NCI-H2196 treated with DMSO at 0.1 percent for 48 hours (cell line): ENCODE results near the gene FER1L5.

Experiments used
- DNase-seq: peaks from one replicate; lab custom pipeline; 2025; ENCODE audit not compliant: unreplicated experiment; lab: John Stamatoyannopoulos, UW

Gene FER1L5

GRCh38 chr2:96694816-96695455 is 52.4 kb downstream of the FER1L5 start:
- no peak for DNase-seq

- no peak for DNase-seq
Measured at GRCh38 chr2:96695602-96696001, 53.0 kb downstream of the FER1L5 start.

DNA sequence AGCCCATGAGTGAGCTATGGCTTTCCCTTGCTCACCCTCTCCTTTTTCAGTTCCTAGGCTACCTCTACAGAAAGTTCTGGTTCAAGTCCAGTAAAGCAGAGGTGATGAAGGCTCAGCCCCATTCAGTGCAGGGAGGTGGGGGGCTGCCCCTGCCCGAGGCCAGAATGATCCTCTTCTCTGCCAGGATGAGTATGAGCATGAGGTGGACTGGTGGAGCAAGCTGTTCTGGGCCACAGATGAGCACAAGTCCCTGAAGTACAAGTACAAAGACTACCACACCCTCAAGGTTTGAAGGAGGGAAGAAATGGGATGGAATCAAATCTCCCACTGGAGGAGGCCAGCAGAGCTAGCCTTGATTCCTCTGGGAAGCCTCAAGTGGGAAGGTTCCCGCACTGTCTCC is 54.9 kb downstream of the FER1L5 start:
- DNase-seq: no peak

GRCh38 chr2:96698221-96698861 is 55.8 kb downstream of the FER1L5 start:
- DNase-seq: no peak

DNA sequence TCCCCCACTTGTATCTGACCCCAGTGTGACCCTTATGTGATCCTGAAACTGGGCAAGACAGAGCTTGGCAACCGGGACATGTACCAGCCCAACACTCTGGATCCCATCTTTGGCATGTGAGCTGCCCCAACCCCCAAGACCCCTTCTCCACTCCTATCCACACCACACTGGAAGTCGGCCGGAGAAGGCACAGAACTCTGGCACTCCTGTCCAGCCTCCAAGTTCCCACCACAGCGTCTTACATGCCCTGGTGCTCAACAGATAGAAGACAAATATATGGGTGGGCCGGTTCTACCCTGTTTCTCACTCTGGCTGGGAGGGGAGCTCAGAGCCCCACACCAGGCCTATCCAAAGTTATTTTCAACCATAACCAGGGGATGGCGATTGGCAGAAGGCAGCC is 56.5 kb downstream of the FER1L5 start:
- no peak for DNase-seq

- no peak for DNase-seq
Measured at GRCh38 chr2:96699621-96700020, 57.1 kb downstream of the FER1L5 start.

- no peak for DNase-seq
Measured at GRCh38 chr2:96700086-96700485, 57.5 kb downstream of the FER1L5 start.

GRCh38 chr2:96701636-96702035 is 59.1 kb downstream of the FER1L5 start:
- DNase-seq: no peak

DNA sequence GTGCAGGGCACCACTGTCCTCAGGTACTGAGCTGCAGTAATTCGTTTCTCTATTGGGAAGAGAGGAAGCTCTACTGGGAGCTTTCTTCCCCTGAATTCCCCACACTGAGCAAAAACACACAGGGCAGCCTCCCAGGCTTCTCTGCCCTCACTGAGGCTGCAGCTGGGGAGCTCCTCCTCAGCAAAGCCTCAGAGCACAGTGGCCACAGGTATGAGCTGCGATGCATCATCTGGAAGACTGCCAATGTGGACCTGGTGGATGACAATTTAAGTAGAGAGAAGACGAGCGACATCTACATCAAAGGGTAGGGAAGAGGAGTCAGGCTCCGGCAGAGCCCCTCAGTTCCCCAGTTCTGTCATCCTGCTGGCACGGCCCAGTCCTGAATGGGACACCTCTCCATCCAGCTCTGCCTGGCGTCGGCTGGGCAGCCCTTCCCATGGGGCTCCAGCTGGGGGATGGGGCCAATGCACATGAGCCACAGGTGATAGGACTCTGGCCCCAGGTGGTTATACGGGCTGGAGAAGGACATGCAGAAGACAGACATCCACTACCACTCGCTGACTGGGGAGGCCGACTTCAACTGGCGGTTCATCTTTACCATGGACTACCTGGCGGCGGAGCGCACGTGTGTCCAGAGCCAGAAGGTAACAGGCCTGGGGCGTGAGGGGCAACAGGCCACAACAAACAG is 59.7 kb downstream of the FER1L5 start:
- DNase-seq: no peak

GRCh38 chr2:96703021-96703751 is 60.6 kb downstream of the FER1L5 start:
- DNase-seq: no peak

- DNase-seq: no peak
Measured at GRCh38 chr2:96710985-96711384, 68.4 kb downstream of the FER1L5 start.

- DNase-seq: peak; percentile 6
Measured at GRCh38 chr2:96715658-96716057, 73.1 kb downstream of the FER1L5 start.

DNA sequence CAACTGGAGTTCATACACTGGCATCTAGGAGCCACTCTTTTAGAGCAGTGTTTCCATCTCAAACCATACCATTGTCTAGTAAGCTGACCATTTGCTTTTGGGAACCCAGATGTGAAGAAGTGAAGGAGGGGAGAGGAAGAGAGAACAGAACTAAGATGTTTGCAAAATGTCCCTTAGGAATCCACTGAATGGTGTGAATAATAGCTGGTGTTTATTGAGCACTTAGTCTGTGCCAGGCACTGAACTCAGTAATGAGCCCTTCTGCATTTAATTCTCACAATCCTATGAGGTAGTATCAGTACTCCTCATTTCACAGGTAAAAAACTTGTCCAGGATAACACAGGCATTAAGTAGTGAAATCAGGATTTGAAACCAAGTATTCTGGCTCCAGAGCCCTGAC is 73.8 kb downstream of the FER1L5 start:
- no peak for DNase-seq

DNA sequence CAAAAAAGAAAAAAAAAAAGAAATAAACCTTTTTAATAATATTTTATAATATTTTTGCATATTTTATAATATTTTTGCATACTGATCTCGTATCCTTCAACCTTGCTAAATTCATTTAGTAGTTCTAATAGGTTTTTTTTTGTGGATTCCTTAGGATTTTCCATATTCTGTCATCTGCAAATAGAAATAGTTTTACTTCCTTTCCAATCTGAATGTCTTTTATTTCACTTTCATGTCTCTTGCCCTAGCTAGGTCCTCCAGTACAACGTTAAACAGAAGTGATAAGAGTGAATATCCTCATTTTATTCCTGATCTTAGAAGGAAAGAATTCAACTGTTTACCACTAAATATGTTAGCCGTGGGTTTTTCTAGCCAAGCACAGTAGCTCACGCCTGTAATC is 83.6 kb downstream of the FER1L5 start:
- no peak for DNase-seq

DNA sequence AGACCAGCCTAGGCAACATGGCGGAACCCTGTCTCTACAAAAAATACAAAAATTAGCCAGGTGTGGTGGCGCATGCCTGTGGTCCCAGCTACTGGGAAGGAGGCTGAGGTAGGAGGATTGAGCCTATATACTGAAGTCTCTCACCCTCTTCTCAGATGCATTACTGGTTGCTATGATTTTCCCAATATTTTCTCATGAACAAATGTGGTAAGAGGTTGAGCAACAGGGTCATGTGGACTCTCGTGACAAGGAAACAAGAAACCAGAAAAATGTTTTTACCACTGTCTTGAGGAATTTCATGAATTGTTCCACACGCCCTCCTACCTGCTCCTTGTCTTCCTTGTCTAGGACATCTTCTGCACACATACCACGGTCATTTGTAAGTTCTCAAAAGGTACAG is 84.9 kb downstream of the FER1L5 start:
- no peak for DNase-seq

DNA sequence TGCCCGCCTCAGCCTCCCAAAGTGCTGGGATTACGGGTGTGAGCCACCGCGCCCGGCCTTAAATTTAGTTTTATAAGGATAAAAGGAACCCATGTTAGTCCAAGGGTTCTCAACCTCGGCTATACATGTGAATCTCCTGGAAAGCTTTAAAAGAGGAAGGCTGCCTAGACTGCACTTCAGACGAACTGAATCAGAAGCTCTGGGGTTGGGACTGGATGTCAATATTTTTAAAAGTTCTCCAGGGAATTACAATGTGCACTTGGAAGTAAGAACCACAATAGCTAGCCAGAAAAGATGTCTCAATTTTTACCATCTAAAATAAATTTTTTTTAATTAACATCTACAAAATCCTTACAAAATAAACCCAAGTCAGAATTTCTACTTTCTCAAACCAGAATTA is 87.2 kb downstream of the FER1L5 start:
- DNase-seq: no peak

GRCh38 chr2:96730212-96730611 is 87.6 kb downstream of the FER1L5 start:
- DNase-seq: no peak

DNA sequence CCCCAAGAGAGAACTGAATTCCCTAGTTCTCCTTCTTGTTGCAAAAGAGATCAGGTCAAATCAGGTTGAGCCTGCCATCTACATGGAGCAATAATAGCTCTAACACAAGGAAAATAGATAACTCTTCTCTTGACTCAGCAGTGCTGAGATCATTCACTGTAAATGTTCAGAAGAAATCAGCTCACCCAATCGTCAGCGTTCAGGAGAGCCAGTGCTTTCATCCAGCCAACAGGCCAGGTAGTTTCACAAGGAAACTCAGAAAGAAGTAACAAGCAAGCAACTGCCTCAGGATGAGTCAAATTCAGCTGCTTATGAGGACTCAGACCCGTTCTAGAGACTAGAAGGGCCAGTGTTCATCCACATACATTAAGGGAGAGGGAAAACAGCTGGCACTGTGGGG is 91.4 kb downstream of the FER1L5 start:
- no peak for DNase-seq

GRCh38 chr2:96734880-96735583 is 92.5 kb downstream of the FER1L5 start:
- peak; percentile 16 for DNase-seq

GRCh38 chr2:96737251-96737650 is 94.7 kb downstream of the FER1L5 start:
- no peak for DNase-seq

GRCh38 chr2:96737831-96738230 is 95.3 kb downstream of the FER1L5 start:
- no peak for DNase-seq
